ENCODE measurements around the gene B3GNT9. TPM values are rescaled to one million over a fixed set of nuclear protein-coding genes. Genes with fewer than 3 reads are reported as not detected.

B3GNT9 gene
- total RNA-seq, 1 donor from 2014 or later: 1.0 TPM

GRCh38 chr16:67101311-67102082 lies 49.3 kb downstream of the B3GNT9 start:
- H3K27ac Mint-ChIP-seq (ENCODE audit: unreplicated experiment): no peak overlapping the region
- DNase-seq: no peak
- TF ChIP-seq, protein P1, sequence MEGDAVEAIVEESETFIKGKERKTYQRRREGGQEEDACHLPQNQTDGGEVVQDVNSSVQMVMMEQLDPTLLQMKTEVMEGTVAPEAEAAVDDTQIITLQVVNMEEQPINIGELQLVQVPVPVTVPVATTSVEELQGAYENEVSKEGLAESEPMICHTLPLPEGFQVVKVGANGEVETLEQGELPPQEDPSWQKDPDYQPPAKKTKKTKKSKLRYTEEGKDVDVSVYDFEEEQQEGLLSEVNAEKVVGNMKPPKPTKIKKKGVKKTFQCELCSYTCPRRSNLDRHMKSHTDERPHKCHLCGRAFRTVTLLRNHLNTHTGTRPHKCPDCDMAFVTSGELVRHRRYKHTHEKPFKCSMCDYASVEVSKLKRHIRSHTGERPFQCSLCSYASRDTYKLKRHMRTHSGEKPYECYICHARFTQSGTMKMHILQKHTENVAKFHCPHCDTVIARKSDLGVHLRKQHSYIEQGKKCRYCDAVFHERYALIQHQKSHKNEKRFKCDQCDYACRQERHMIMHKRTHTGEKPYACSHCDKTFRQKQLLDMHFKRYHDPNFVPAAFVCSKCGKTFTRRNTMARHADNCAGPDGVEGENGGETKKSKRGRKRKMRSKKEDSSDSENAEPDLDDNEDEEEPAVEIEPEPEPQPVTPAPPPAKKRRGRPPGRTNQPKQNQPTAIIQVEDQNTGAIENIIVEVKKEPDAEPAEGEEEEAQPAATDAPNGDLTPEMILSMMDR (IDR thresholded peaks at IDR 0.05; ENCODE audit: partially characterized antibody, unreplicated experiment): no peak

DNA sequence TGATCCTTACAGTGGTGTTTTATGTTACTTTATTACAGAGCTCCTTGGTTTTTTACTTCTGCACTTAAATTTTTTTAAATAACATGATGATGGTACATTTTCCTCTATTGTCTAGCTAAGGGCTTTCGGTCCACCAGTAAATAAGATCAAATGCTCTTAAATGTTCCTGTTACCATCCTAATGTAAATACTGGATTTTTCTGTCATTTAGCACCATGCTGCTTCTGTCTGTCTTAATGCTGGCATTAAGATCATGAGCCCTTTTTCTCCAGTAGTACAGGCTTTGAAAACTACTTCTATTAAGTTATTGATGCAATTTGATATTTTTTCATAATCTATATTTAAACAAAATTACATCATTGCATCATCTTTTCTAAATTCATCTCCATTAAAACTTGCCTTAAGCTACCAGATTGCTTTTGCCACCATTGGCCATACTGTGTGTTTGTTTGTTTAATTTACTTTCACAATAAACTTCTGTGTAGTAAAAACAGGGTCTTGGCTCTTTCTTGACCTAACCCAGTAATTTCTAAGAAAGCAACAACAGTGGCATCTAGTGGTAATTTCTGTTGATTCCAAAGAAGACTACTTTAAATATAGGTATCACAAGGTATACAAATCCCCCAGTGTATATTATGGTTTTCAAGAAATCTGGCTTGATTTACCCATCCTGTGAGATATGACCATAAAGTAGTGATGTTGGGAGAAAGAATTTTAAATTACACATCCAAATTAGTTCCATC lies 50.1 kb downstream of the B3GNT9 start:
- Mint-ChIP-seq H3K36me3 (ENCODE audit: unreplicated experiment) (no peaks in the 10 kb centered on the region), H3K4me1 (ENCODE audit: low read depth, unreplicated experiment) (peaks cover 5% of the 10 kb centered on the region), H3K9me3 (ENCODE audit: unreplicated experiment) (peaks cover 2% of the 10 kb centered on the region), H3K4me3 (ENCODE audit: unreplicated experiment) (no peak overlapping the region), H3K27ac (ENCODE audit: unreplicated experiment) (no peak overlapping the region), H3K27me3 (ENCODE audit: unreplicated experiment) (peaks cover 10% of the 10 kb centered on the region)
- TF ChIP-seq, protein P1 (IDR thresholded peaks at IDR 0.05; ENCODE audit: partially characterized antibody, unreplicated experiment): no peak
- DNase-seq: no peak

More at GRCh38 chr16:67101311-67102082, 49.3 kb downstream of the B3GNT9 start:
- Mint-ChIP-seq H3K36me3 (ENCODE audit: unreplicated experiment) (no peaks in the 10 kb centered on the region), H3K27me3 (ENCODE audit: unreplicated experiment) (peaks cover 10% of the 10 kb centered on the region), H3K4me3 (ENCODE audit: unreplicated experiment) (no peak overlapping the region), H3K9me3 (ENCODE audit: unreplicated experiment) (peaks cover 4% of the 10 kb centered on the region), H3K4me1 (ENCODE audit: low read depth, unreplicated experiment) (peaks cover 5% of the 10 kb centered on the region)

DNA sequence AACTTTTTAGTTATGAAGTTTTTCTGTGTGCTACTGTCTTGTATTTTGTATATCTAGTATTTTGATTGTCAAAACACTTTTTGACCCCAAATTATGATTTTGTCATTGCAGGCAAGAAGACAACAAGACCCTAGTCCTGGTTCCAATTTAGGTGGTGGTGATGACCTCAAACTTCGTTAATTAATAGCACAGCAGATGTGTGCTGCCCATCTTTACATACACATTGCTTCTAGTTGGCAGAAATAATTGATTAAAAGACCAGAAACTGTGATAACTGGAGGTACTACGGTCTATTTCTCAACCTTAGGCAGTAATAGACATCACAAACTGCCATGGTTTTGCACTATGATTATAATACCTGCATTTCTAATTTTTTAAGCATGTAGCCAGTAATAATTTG lies 52.2 kb downstream of the B3GNT9 start:
- H3K36me3 Mint-ChIP-seq (ENCODE audit: unreplicated experiment): no peaks in the 10 kb centered on the region
- H3K4me1 Mint-ChIP-seq (ENCODE audit: low read depth, unreplicated experiment): no peaks in the 10 kb centered on the region
- TF ChIP-seq, protein P1 (IDR thresholded peaks at IDR 0.05; ENCODE audit: partially characterized antibody, unreplicated experiment): no peak
- H3K27me3 Mint-ChIP-seq (ENCODE audit: unreplicated experiment): peaks cover 6% of the 10 kb centered on the region
- no peak for DNase-seq
- no peak overlapping the region for H3K27ac Mint-ChIP-seq (ENCODE audit: unreplicated experiment)
- H3K4me3 Mint-ChIP-seq (ENCODE audit: unreplicated experiment): no peak overlapping the region
- no peaks in the 10 kb centered on the region for H3K9me3 Mint-ChIP-seq (ENCODE audit: unreplicated experiment)

Other genes starting within 250 kb of the B3GNT9 start
- gene CDH16, start 232.1 kb downstream of the B3GNT9 start, total RNA-seq (ENCODE audit: unreplicated experiment): not detected
- 1.1 TPM for gene RRAD, start 225.5 kb downstream of the B3GNT9 start, total RNA-seq (ENCODE audit: unreplicated experiment)
- gene CIAO2B, start 216.6 kb downstream of the B3GNT9 start, total RNA-seq (ENCODE audit: unreplicated experiment): 89.4 TPM
- gene CES2, start 215.5 kb downstream of the B3GNT9 start, total RNA-seq (ENCODE audit: unreplicated experiment): 38.6 TPM
- 4.1 TPM for gene CES3, start 189.7 kb downstream of the B3GNT9 start, total RNA-seq (ENCODE audit: unreplicated experiment)
- gene CES4A, start 162.4 kb downstream of the B3GNT9 start, total RNA-seq (ENCODE audit: unreplicated experiment): 3.6 TPM
- gene CBFB, start 121.8 kb downstream of the B3GNT9 start, total RNA-seq (ENCODE audit: unreplicated experiment): 168 TPM
- 27.1 TPM for gene PHAF1, start 41.1 kb downstream of the B3GNT9 start, total RNA-seq (ENCODE audit: unreplicated experiment)
- gene TRADD, start 8.9 kb upstream of the B3GNT9 start, total RNA-seq (ENCODE audit: unreplicated experiment): 1.0 TPM
- gene FBXL8, start 9.0 kb upstream of the B3GNT9 start, total RNA-seq (ENCODE audit: unreplicated experiment): 3.1 TPM
- gene HSF4, start 13.7 kb upstream of the B3GNT9 start, total RNA-seq (ENCODE audit: unreplicated experiment): 7.2 TPM
- 8.8 TPM for gene NOL3, start 19.5 kb upstream of the B3GNT9 start, total RNA-seq (ENCODE audit: unreplicated experiment)
- 197 TPM for gene MATCAP1, start 33.0 kb upstream of the B3GNT9 start, total RNA-seq (ENCODE audit: unreplicated experiment)
- gene EXOC3L1, start 39.1 kb upstream of the B3GNT9 start, total RNA-seq (ENCODE audit: unreplicated experiment): 3.6 TPM
- gene E2F4, start 41.2 kb upstream of the B3GNT9 start, total RNA-seq (ENCODE audit: unreplicated experiment): 64.3 TPM
- gene ELMO3, start 48.1 kb upstream of the B3GNT9 start, total RNA-seq (ENCODE audit: unreplicated experiment): 2.1 TPM
- 42.6 TPM for gene TMEM208, start 76.1 kb upstream of the B3GNT9 start, total RNA-seq (ENCODE audit: unreplicated experiment)
- gene FHOD1, start 96.5 kb upstream of the B3GNT9 start, total RNA-seq (ENCODE audit: unreplicated experiment): 18.8 TPM
- gene SLC9A5, start 98.0 kb upstream of the B3GNT9 start, total RNA-seq (ENCODE audit: unreplicated experiment): 1.4 TPM
- 3.4 TPM for gene PLEKHG4, start 128.5 kb upstream of the B3GNT9 start, total RNA-seq (ENCODE audit: unreplicated experiment)
- 1.0 TPM for gene KCTD19, start 175.7 kb upstream of the B3GNT9 start, total RNA-seq (ENCODE audit: unreplicated experiment)
- not detected for gene LRRC36, start 175.8 kb upstream of the B3GNT9 start, total RNA-seq (ENCODE audit: unreplicated experiment)
- 21.7 TPM for gene TPPP3, start 242.5 kb upstream of the B3GNT9 start, total RNA-seq (ENCODE audit: unreplicated experiment)